Astrocyte (in vitro differentiated cells and primary cell): ENCODE data around the gene ZNF23. TPM values are rescaled to one million over a fixed set of nuclear protein-coding genes. Genes with fewer than 3 reads are reported as not detected.

Source experiments
- DNase-seq: peaks from one replicate; pipeline ENCODE4 v3.0.0-alpha.2; 2010; ENCODE audit warnings: low read depth
- FAIRE-seq: peaks from 2 replicates; lab custom pipeline; 2011; peaks lifted over from hg19 to GRCh38; lab: Jason Lieb, UNC
- H2AFZ ChIP-seq: 2 replicates; pipeline ENCODE4 v1.6.0; 2012; ENCODE audit warnings: low read depth, low read length, inconsistent platforms
- H3K27ac ChIP-seq: 2 replicates; pipeline ENCODE4 v1.5.1; 2011; ENCODE audit warnings: low read depth, low read length, inconsistent platforms
- H3K27me3 ChIP-seq: 2 replicates; pipeline ENCODE4 v1.6.0; 2011; ENCODE audit warnings: low read length, inconsistent platforms; ENCODE audit not compliant: insufficient read depth
- H3K36me3 ChIP-seq: 2 replicates; pipeline ENCODE4 v1.5.1; 2011; ENCODE audit warnings: low read length, inconsistent platforms; ENCODE audit not compliant: insufficient read depth
- H3K4me1 ChIP-seq: 2 replicates; pipeline ENCODE4 v1.5.1; 2011; ENCODE audit warnings: low read length, inconsistent platforms; ENCODE audit not compliant: insufficient read depth
- H3K4me2 ChIP-seq: 2 replicates; pipeline ENCODE4 v1.6.0; 2012; ENCODE audit warnings: low read length, inconsistent platforms
- H3K4me3 ChIP-seq: 2 replicates; pipeline ENCODE4 v1.5.1; 2011; ENCODE audit warnings: low read depth, mild to moderate bottlenecking, low read length, inconsistent platforms; ENCODE audit not compliant: insufficient read depth
- H3K79me2 ChIP-seq: 2 replicates; pipeline ENCODE4 v1.6.0; 2012; ENCODE audit warnings: mild to moderate bottlenecking, low read length, inconsistent platforms; ENCODE audit not compliant: insufficient read depth
- H3K9ac ChIP-seq: 2 replicates; pipeline ENCODE4 v1.6.0; 2012; ENCODE audit warnings: mild to moderate bottlenecking, low read length, inconsistent platforms
- H3K9me3 ChIP-seq: 2 replicates; pipeline ENCODE4 v1.5.1; 2012; ENCODE audit warnings: low read depth, mild to moderate bottlenecking, low read length, inconsistent platforms; ENCODE audit not compliant: insufficient read depth
- H4K20me1 ChIP-seq: 2 replicates; pipeline ENCODE4 v1.6.0; 2012; ENCODE audit warnings: low read length, inconsistent platforms; ENCODE audit not compliant: insufficient read depth
- H3K27ac Mint-ChIP-seq: one replicate; pipeline ENCODE4 v1.8.0; 2021; ENCODE audit warnings: mild to moderate bottlenecking, mixed read lengths; ENCODE audit not compliant: unreplicated experiment
- H3K27me3 Mint-ChIP-seq: one replicate; pipeline ENCODE4 v1.8.0; 2021; ENCODE audit warnings: low read depth, mixed read lengths; ENCODE audit not compliant: unreplicated experiment
- H3K36me3 Mint-ChIP-seq: one replicate; pipeline ENCODE4 v1.8.0; 2021; ENCODE audit warnings: low read depth, mixed read lengths; ENCODE audit not compliant: unreplicated experiment
- H3K4me1 Mint-ChIP-seq: one replicate; pipeline ENCODE4 v1.8.0; 2021; ENCODE audit warnings: low read depth, mixed read lengths; ENCODE audit not compliant: unreplicated experiment
- H3K4me3 Mint-ChIP-seq: one replicate; pipeline ENCODE4 v1.8.0; 2021; ENCODE audit warnings: mild to moderate bottlenecking, moderate library complexity, mixed read lengths; ENCODE audit not compliant: unreplicated experiment
- H3K9me3 Mint-ChIP-seq: one replicate; pipeline ENCODE4 v1.8.0; 2021; ENCODE audit warnings: mild to moderate bottlenecking, mixed read lengths; ENCODE audit not compliant: unreplicated experiment
- EZH2 ChIP-seq: IDR thresholded peaks from 2 replicates; pipeline ENCODE4 v1.6.1; 2012; ENCODE audit warnings: mild to moderate bottlenecking, low read length, inconsistent platforms; ENCODE audit not compliant: insufficient read depth
- total RNA-seq: library from RNA; stranded (reverse); gene quantifications from 2 replicates; pipeline ENCODE4 v1.2.1, GENCODE V29; 2021
- TF ChIP-seq, protein P1 (sequence below): IDR thresholded peaks from 2 replicates; pipeline ENCODE4 v1.5.1; 2011; ENCODE audit warnings: low read depth, mild to moderate bottlenecking, inconsistent platforms, low read length, moderate library complexity; ENCODE audit not compliant: insufficient read depth

ZNF23 gene
- total RNA-seq, 1 donor from 2014 or later, result 12.4 TPM

DNA sequence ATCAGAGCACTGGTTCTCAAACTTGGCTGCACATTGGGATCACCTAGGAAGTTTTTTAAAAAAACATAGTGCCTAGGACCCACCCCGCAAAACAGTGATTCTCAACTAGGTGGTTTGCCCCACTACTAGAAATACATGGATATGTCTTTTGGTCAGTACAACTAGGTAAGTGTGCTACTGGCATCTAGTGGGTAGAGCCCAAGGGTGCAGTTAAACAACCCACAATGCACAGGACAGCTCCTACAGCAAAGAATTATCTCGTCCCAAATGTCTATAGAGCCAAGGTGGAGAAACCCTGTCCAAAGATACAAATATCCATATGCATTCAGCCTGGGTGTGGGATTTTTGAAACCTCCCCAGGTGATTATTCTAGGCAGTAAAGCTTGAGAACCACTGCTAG lies 38.9 kb upstream of the ZNF23 start:
- H2AFZ ChIP-seq, result no peak overlapping the region
- H3K4me2 ChIP-seq, result no peak overlapping the region
- H3K9ac ChIP-seq, result no peak overlapping the region
- DNase-seq (no peak), FAIRE-seq (no peak)
- no peaks in the 10 kb centered on the region for H3K27me3 ChIP-seq
- TF ChIP-seq, protein P1, sequence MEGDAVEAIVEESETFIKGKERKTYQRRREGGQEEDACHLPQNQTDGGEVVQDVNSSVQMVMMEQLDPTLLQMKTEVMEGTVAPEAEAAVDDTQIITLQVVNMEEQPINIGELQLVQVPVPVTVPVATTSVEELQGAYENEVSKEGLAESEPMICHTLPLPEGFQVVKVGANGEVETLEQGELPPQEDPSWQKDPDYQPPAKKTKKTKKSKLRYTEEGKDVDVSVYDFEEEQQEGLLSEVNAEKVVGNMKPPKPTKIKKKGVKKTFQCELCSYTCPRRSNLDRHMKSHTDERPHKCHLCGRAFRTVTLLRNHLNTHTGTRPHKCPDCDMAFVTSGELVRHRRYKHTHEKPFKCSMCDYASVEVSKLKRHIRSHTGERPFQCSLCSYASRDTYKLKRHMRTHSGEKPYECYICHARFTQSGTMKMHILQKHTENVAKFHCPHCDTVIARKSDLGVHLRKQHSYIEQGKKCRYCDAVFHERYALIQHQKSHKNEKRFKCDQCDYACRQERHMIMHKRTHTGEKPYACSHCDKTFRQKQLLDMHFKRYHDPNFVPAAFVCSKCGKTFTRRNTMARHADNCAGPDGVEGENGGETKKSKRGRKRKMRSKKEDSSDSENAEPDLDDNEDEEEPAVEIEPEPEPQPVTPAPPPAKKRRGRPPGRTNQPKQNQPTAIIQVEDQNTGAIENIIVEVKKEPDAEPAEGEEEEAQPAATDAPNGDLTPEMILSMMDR, result no peak
- TF ChIP-seq EZH2, result no peak
- Mint-ChIP-seq H3K4me1 (no peaks in the 10 kb centered on the region), H3K27me3 (peaks cover 18% of the 10 kb centered on the region), H3K27ac (no peak overlapping the region), H3K36me3 (no peaks in the 10 kb centered on the region), H3K9me3 (peaks cover 3% of the 10 kb centered on the region), H3K4me3 (no peak overlapping the region)
- no peaks in the 10 kb centered on the region for H3K9me3 ChIP-seq
- H3K4me1 ChIP-seq, result no peaks in the 10 kb centered on the region
- H3K79me2 ChIP-seq, result no peaks in the 10 kb centered on the region
- H3K27ac ChIP-seq, result no peak overlapping the region
- H3K4me3 ChIP-seq, result no peak overlapping the region
- no peaks in the 10 kb centered on the region for H3K36me3 ChIP-seq
- no peaks in the 10 kb centered on the region for H4K20me1 ChIP-seq

DNA sequence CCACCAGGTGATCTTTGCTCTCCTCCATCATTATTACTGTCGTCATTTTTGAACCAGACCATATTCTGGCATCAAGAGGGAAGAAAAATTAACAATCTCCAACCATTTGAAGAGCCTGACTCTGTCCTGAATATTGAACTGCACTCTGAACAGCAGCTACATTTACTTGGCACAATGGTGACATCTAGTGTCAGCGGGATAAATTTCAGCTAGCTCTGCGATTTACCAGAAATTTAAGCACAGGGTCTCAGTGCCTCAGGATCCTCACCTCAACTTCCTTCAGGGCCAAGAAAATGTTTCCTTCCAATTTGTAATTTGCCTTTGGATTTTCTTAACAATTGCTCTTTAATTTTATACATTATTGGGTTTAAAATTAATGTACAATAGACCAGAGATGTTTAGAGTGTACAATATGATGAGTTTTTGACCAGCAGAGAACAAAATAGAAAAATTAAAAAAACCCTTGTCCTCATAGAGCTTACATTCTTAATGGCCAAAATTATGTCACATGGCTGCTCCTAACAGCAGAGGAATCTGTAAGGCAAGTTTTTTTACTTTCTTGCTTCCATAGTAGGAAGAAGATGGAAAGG lies 37.8 kb upstream of the ZNF23 start:
- no peaks in the 10 kb centered on the region for H3K27me3 ChIP-seq
- no peaks in the 10 kb centered on the region for H3K9me3 ChIP-seq
- H3K27ac ChIP-seq, result no peak overlapping the region
- H3K4me2 ChIP-seq, result no peak overlapping the region
- H3K4me3 Mint-ChIP-seq, result no peak overlapping the region
- H3K27ac Mint-ChIP-seq, result no peak overlapping the region
- no peak overlapping the region for H3K9ac ChIP-seq
- no peak for TF ChIP-seq EZH2
- TF ChIP-seq, protein P1, result peak; percentile 89
- H3K4me3 ChIP-seq, result no peak overlapping the region
- no peaks in the 10 kb centered on the region for H3K36me3 Mint-ChIP-seq
- DNase-seq, result peak; percentile 22
- no peak overlapping the region for H2AFZ ChIP-seq
- no peaks in the 10 kb centered on the region for H3K4me1 Mint-ChIP-seq
- FAIRE-seq, result peak; percentile 55
- peaks cover 16% of the 10 kb centered on the region for H3K27me3 Mint-ChIP-seq
- no peaks in the 10 kb centered on the region for H4K20me1 ChIP-seq
- no peaks in the 10 kb centered on the region for H3K4me1 ChIP-seq
- H3K9me3 Mint-ChIP-seq, result peaks cover 5% of the 10 kb centered on the region
- no peaks in the 10 kb centered on the region for H3K36me3 ChIP-seq
- no peaks in the 10 kb centered on the region for H3K79me2 ChIP-seq

DNA sequence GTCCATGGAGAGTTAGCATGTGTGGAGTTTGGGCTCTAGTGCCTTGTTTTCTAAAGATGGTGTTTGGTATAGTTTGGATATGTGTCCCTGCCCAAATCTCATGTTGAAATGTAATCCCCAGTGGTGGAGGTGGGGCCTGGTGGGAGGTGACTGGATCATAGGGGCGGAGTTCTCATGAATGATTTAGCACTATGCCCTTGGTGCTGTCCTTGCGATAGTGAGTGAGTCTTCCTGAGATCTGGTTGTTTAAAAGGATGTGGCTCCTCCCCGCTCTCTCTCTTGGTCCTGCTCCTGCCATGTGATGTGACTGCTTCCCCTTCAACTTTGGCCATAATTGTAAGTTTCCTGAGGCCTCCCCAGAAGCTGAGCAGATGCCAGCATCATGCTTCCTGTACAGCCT lies 36.0 kb upstream of the ZNF23 start:
- no peak overlapping the region for H3K9ac ChIP-seq
- H3K4me1 Mint-ChIP-seq, result no peaks in the 10 kb centered on the region
- DNase-seq (no peak), FAIRE-seq (no peak)
- H3K27me3 ChIP-seq, result no peaks in the 10 kb centered on the region
- no peak overlapping the region for H3K27ac Mint-ChIP-seq
- no peak overlapping the region for H3K4me3 Mint-ChIP-seq
- H3K9me3 Mint-ChIP-seq, result peaks cover 5% of the 10 kb centered on the region
- H3K4me2 ChIP-seq, result no peak overlapping the region
- no peak overlapping the region for H3K4me3 ChIP-seq
- no peaks in the 10 kb centered on the region for H4K20me1 ChIP-seq
- no peaks in the 10 kb centered on the region for H3K79me2 ChIP-seq
- no peaks in the 10 kb centered on the region for H3K9me3 ChIP-seq
- no peak overlapping the region for H3K27ac ChIP-seq
- peaks cover 11% of the 10 kb centered on the region for H3K27me3 Mint-ChIP-seq
- H3K36me3 ChIP-seq, result no peaks in the 10 kb centered on the region
- no peak overlapping the region for H2AFZ ChIP-seq
- no peaks in the 10 kb centered on the region for H3K36me3 Mint-ChIP-seq
- no peak for TF ChIP-seq EZH2
- TF ChIP-seq, protein P1, result no peak
- no peaks in the 10 kb centered on the region for H3K4me1 ChIP-seq
